Activated CD8-positive, alpha-beta memory T cell treated with anti-CD3 and anti-CD28 coated beads for 48 hours (primary cell): ENCODE results near the gene ALCAM.
A peak's percentile ranks its signal among the peaks of the same experiment; 100 is the strongest.

ENCODE experiments used
- DNase-seq, 3 experiments: peaks; one replicate each; pipeline ENCODE4 v3.0.0-alpha.2; 2020; ENCODE audit warnings: low read depth in 2 of 3, low spot score in 2 of 3

ALCAM gene

GRCh38 chr3:105355408-105356061, 11.2 kb upstream of the ALCAM start:
- DNase-seq = no peak

- DNase-seq = no peak
Measured at GRCh38 chr3:105356396-105356795, 10.3 kb upstream of the ALCAM start.

- DNase-seq = no peak
Measured at GRCh38 chr3:105356988-105357387, 9.7 kb upstream of the ALCAM start.

- no peak for DNase-seq
Measured at GRCh38 chr3:105359098-105359762, 7.5 kb upstream of the ALCAM start.

GRCh38 chr3:105360003-105360402, 6.7 kb upstream of the ALCAM start:
- no peak for DNase-seq

GRCh38 chr3:105362021-105362665, 4.6 kb upstream of the ALCAM start:
- no peak for DNase-seq

GRCh38 chr3:105364128-105364527, 2.6 kb upstream of the ALCAM start:
- DNase-seq = no peak

GRCh38 chr3:105365081-105365390, 1.7 kb upstream of the ALCAM start:
- no peak for DNase-seq

- no peak for DNase-seq
Measured at GRCh38 chr3:105365391-105366325, 1.1 kb upstream of the ALCAM start.

GRCh38 chr3:105367063-105367405, 325 bp downstream of the ALCAM start:
- peak in 1 of 3 experiments; percentile 24 for DNase-seq

GRCh38 chr3:105367406-105368213, 901 bp downstream of the ALCAM start:
- DNase-seq = peak; percentile 47 to 76 (median 55)

GRCh38 chr3:105368566-105369499, 2.1 kb downstream of the ALCAM start:
- DNase-seq = peak; percentile 45 to 55 (median 46)

- DNase-seq = peak in 2 of 3 experiments; percentile 11 to 30
Measured at GRCh38 chr3:105369500-105370371, 3.0 kb downstream of the ALCAM start.

GRCh38 chr3:105373383-105373782, 6.7 kb downstream of the ALCAM start:
- DNase-seq = no peak

- DNase-seq = no peak
Measured at GRCh38 chr3:105375750-105376511, 9.2 kb downstream of the ALCAM start.

- DNase-seq = no peak
Measured at GRCh38 chr3:105377716-105378115, 11.0 kb downstream of the ALCAM start.

GRCh38 chr3:105385179-105385578, 18.5 kb downstream of the ALCAM start:
- DNase-seq = no peak
